CD14-positive monocyte (primary cell): ENCODE results near the gene CLDN7. TPM values are rescaled to one million over a fixed set of nuclear protein-coding genes. Genes with fewer than 3 reads are reported as not detected.

Source experiments
- DNase-seq, 3 donors: peaks; one replicate each; pipeline ENCODE4 v3.0.0-alpha.2; 2011 to 2022
- H2AFZ ChIP-seq: 2 replicates; pipeline ENCODE4 v1.6.0; 2012; ENCODE audit warnings: mild to moderate bottlenecking, low read depth, low read length, inconsistent platforms; ENCODE audit not compliant: insufficient read depth, poor library complexity, severe bottlenecking
- H3K27ac ChIP-seq, 2 donors: 1 replicate in 1 of 2; 2 replicates in 1 of 2; pipeline ENCODE4 v1.5.1; 2012 to 2013; ENCODE audit warnings: low read length in 2 of 2, control low read depth in 1 of 2, inconsistent platforms in 1 of 2, low read depth in 1 of 2, mild to moderate bottlenecking in 1 of 2
- H3K27me3 ChIP-seq, 2 donors: one replicate each; pipeline versions ENCODE4 v1.6.0 to v1.6.1; 2011 to 2013; ENCODE audit warnings: low read length in 2 of 2; ENCODE audit not compliant: control insufficient read depth in 2 of 2, insufficient read depth in 2 of 2
- H3K36me3 ChIP-seq, 2 donors: replicated peaks in 1 of 2; 1 replicate in 1 of 2; 2 replicates in 1 of 2; pipeline versions ENCODE4 v1.5.1 to v1.6.1; 2012 to 2013; ENCODE audit warnings: low read length in 2 of 2, control low read depth in 1 of 2, inconsistent platforms in 1 of 2, mild to moderate bottlenecking in 1 of 2; ENCODE audit not compliant: insufficient read depth in 2 of 2, control insufficient read depth in 1 of 2
- H3K4me1 ChIP-seq, 2 donors: 1 replicate in 1 of 2; 2 replicates in 1 of 2; pipeline versions ENCODE4 v1.5.1 to v1.6.1; 2012 to 2013; ENCODE audit warnings: low read length in 2 of 2, control low read depth in 1 of 2, inconsistent platforms in 1 of 2, mild to moderate bottlenecking in 1 of 2, moderate library complexity in 1 of 2; ENCODE audit not compliant: insufficient read depth in 2 of 2, control insufficient read depth in 1 of 2
- H3K4me2 ChIP-seq: replicated peaks from 2 replicates; pipeline ENCODE3; 2012; ENCODE audit warnings: low read length, moderate library complexity, mild to moderate bottlenecking; ENCODE audit not compliant: poor library complexity, severe bottlenecking; ENCODE audit errors: extremely low read depth
- H3K4me3 ChIP-seq, 3 experiments: fragments of 200-600 bp in 1 of 3; sonication (generic) in 1 of 3; replicated peaks in 1 of 3; 1 replicate in 2 of 3; 2 replicates in 1 of 3; pipeline ENCODE4 v1.5.1; 2011 to 2013; ENCODE audit warnings: low read length in 3 of 3, mild to moderate bottlenecking in 3 of 3, control low read depth in 2 of 3, low read depth in 2 of 3, inconsistent platforms in 1 of 3, moderate library complexity in 1 of 3
- H3K79me2 ChIP-seq: 2 replicates; pipeline ENCODE4 v1.6.0; 2012; ENCODE audit warnings: mild to moderate bottlenecking, control low read depth, inconsistent platforms, low read length, moderate library complexity; ENCODE audit not compliant: insufficient read depth
- H3K9ac ChIP-seq: 2 replicates; pipeline ENCODE4 v1.6.0; 2017; ENCODE audit warnings: low read length, mild to moderate bottlenecking; ENCODE audit not compliant: insufficient read depth, poor library complexity, severe bottlenecking
- H3K9me3 ChIP-seq, 2 donors: replicated peaks in 1 of 2; 1 replicate in 1 of 2; 2 replicates in 1 of 2; pipeline versions ENCODE4 v1.5.1 to v1.6.1; 2012 to 2013; ENCODE audit warnings: low read length in 2 of 2, control low read depth in 1 of 2; ENCODE audit not compliant: control insufficient read depth in 1 of 2, insufficient read depth in 1 of 2
- H4K20me1 ChIP-seq: 2 replicates; pipeline ENCODE4 v1.6.0; 2012; ENCODE audit warnings: mild to moderate bottlenecking, low read length, control low read depth, moderate library complexity; ENCODE audit not compliant: insufficient read depth
- H3K27ac Mint-ChIP-seq, 7 donors: one replicate each; pipeline ENCODE4 v1.8.0; 2020; ENCODE audit warnings: mild to moderate bottlenecking in 7 of 7, mixed read lengths in 7 of 7, moderate library complexity in 6 of 7, inconsistent platforms in 2 of 7
- H3K27me3 Mint-ChIP-seq, 3 donors: one replicate each; pipeline ENCODE4 v1.8.0; 2021 to 2022; ENCODE audit warnings: low read depth in 3 of 3, mild to moderate bottlenecking in 3 of 3, mixed read lengths in 3 of 3, moderate library complexity in 3 of 3, inconsistent platforms in 1 of 3
- H3K36me3 Mint-ChIP-seq, 2 donors: one replicate each; pipeline ENCODE4 v1.8.0; 2020; ENCODE audit warnings: mixed read lengths in 2 of 2, inconsistent platforms in 1 of 2, mild to moderate bottlenecking in 1 of 2
- H3K4me1 Mint-ChIP-seq: one replicate; pipeline ENCODE4 v1.8.0; 2020; ENCODE audit warnings: mild to moderate bottlenecking, mixed read lengths
- H3K4me3 Mint-ChIP-seq, 2 donors: one replicate each; pipeline ENCODE4 v1.8.0; 2020; ENCODE audit warnings: mild to moderate bottlenecking in 2 of 2, mixed read lengths in 2 of 2, moderate library complexity in 1 of 2
- H3K9me3 Mint-ChIP-seq, 7 donors: one replicate each; pipeline ENCODE4 v1.8.0; 2020 to 2022; ENCODE audit warnings: mixed read lengths in 7 of 7, mild to moderate bottlenecking in 6 of 7, moderate library complexity in 6 of 7, inconsistent platforms in 2 of 7
- CTCF ChIP-seq: fragments of 200-600 bp; IDR thresholded peaks from one replicate; pipeline ENCODE4 v1.8.0; 2022; ENCODE audit warnings: antibody characterized with exemption, mild to moderate bottlenecking
- WGBS: methylation state at CpG from one replicate; pipeline ENCODE4 v1.1.5; 2013; ENCODE audit warnings: missing lambda C conversion rate; ENCODE audit not compliant: insufficient coverage; 5-methylcytosine and 5-hydroxymethylcytosine counted together
- intact Hi-C, 2 donors: fragments of 100-400 bp; cut with micrococcal nuclease; formaldehyde crosslinking; loops; one replicate each; pipeline versions ENCODE4 v1.15.0 to v1.15.1; 2023
- polyA plus RNA-seq, 3 donors: library from polyadenylated mRNA; depleted of rRNA in 1 of 3; unstranded in 2 of 3; stranded (reverse) in 1 of 3; fragments of 300-500 nt in 2 of 3; fragments of >200 nt in 1 of 3; fragmentation: Illumina TruSeq in 2 of 3; gene quantifications; 1 replicate in 2 of 3; 2 replicates in 1 of 3; pipeline ENCODE4 v1.2.3, GENCODE V29; 2012 to 2021

CLDN7 gene
- polyA plus RNA-seq, 3 donors, result 0.49 to 13.4 (median 2.1) TPM

- H3K27me3 Mint-ChIP-seq, result peaks cover 47 to 70% (median 48%) of the 10 kb centered on the region in 3 donors
Measured at GRCh38 chr17:7281074-7281952, 19.0 kb upstream of the CLDN7 start, which contains the start of gene SLC2A4. TSS of gene SLC2A4 (plus strand) at chr17:7281718. CDS start at chr17:7281935, 217 bp downstream.

More at GRCh38 chr17:7281074-7281952, 19.0 kb upstream of the CLDN7 start, which contains the start of gene SLC2A4:
- DNase-seq, result peak; percentile 85 to 90 (median 86)
- no peaks in the 10 kb centered on the region for H3K36me3 ChIP-seq
- no peaks in the 10 kb centered on the region for H3K9me3 ChIP-seq
- H3K9ac ChIP-seq, result no peak within 1 kb of the TSS
- peak within 1 kb of the TSS in 2 of 3 experiments; percentile 28 to 72 for H3K4me3 ChIP-seq
- TF ChIP-seq CTCF, result no peak
- no peaks in the 10 kb centered on the region for H3K79me2 ChIP-seq
- Mint-ChIP-seq H3K27ac (peak within 1 kb of the TSS in 6 of 7 donors; percentile 28 to 82 (median 54)), H3K36me3 (peaks cover 0 to 5% of the 10 kb centered on the region in 2 donors), H3K9me3 (peaks cover 0 to 15% (median 2%) of the 10 kb centered on the region in 7 donors), H3K4me1 (peaks cover 30% of the 10 kb centered on the region), H3K4me3 (peak within 1 kb of the TSS; percentile 74 to 88)
- H3K27me3 ChIP-seq, result peaks cover 13 to 47% of the 10 kb centered on the region in 2 donors
- H3K4me2 ChIP-seq, result peak within 1 kb of the TSS; percentile 78
- H3K27ac ChIP-seq, result no peak within 1 kb of the TSS
- under 1% methylated on average over 57 of the region's 71 CpGs for WGBS
- H3K4me1 ChIP-seq, result peaks cover 27 to 28% of the 10 kb centered on the region in 2 donors
- H2AFZ ChIP-seq, result peak within 1 kb of the TSS; percentile 46
- H4K20me1 ChIP-seq, result no peaks in the 10 kb centered on the region
- intact Hi-C loops, result loop anchor here in 1 of 2 donors (5.0 kb wide), 1 partner anchor 61 kb away; no protein-coding TSS in a partner anchor
